Keratinocyte (primary cell): ENCODE data around the gene ADCY7. TPM values are rescaled to one million over a fixed set of nuclear protein-coding genes. Genes with fewer than 3 reads are reported as not detected.

Experiments
- DNase-seq: peaks from one replicate; pipeline ENCODE4 v3.0.0-alpha.2; 2011; ENCODE audit warnings: low read depth, missing footprints, low spot score
- FAIRE-seq: peaks from 2 replicates; lab custom pipeline; 2011; peaks lifted over from hg19 to GRCh38; lab: Jason Lieb, UNC
- H2AFZ ChIP-seq: 2 replicates; pipeline ENCODE4 v1.6.0; 2012; ENCODE audit warnings: low read length, control low read depth, inconsistent platforms; ENCODE audit not compliant: control insufficient read depth
- H3K27ac ChIP-seq: 2 replicates; pipeline ENCODE4 v1.5.1; 2011; ENCODE audit warnings: low read length; ENCODE audit not compliant: control insufficient read depth, insufficient read depth
- H3K27me3 ChIP-seq: 3 replicates; pipeline ENCODE4 v1.6.0; 2011; ENCODE audit warnings: low read length; ENCODE audit not compliant: control insufficient read depth, insufficient read depth; ENCODE audit errors: extremely low read depth
- H3K36me3 ChIP-seq, 2 experiments: 2 replicates in 1 of 2; 3 replicates in 1 of 2; pipeline ENCODE4 v1.5.1; 2011; ENCODE audit warnings: low read length in 2 of 2, mild to moderate bottlenecking in 1 of 2; ENCODE audit not compliant: control insufficient read depth in 2 of 2, insufficient read depth in 2 of 2; ENCODE audit errors: extremely low read depth in 1 of 2
- H3K4me1 ChIP-seq: 3 replicates; pipeline ENCODE4 v1.5.1; 2011; ENCODE audit warnings: low read length; ENCODE audit not compliant: control insufficient read depth, insufficient read depth; ENCODE audit errors: extremely low read depth
- H3K4me2 ChIP-seq: 3 replicates; pipeline ENCODE4 v1.6.0; 2011; ENCODE audit warnings: low read depth, low read length; ENCODE audit not compliant: control insufficient read depth, insufficient read depth; ENCODE audit errors: extremely low read depth
- H3K4me3 ChIP-seq, 3 experiments: fragments of 200-600 bp in 1 of 3; sonication (generic) in 1 of 3; 2 replicates in 2 of 3; 3 replicates in 1 of 3; pipeline ENCODE4 v1.5.1; 2011 to 2016; ENCODE audit warnings: low read length in 3 of 3, mild to moderate bottlenecking in 3 of 3, control low read depth in 2 of 3, inconsistent platforms in 1 of 3, low read depth in 1 of 3, mixed read lengths in 1 of 3, mixed run types in 1 of 3, moderate library complexity in 1 of 3; ENCODE audit not compliant: control insufficient read depth in 2 of 3, insufficient read depth in 2 of 3; ENCODE audit errors: extremely low read depth in 1 of 3
- H3K79me2 ChIP-seq: 2 replicates; pipeline ENCODE4 v1.6.0; 2012; ENCODE audit warnings: low read length; ENCODE audit not compliant: control insufficient read depth, insufficient read depth
- H3K9ac ChIP-seq: 3 replicates; pipeline ENCODE4 v1.6.0; 2011; ENCODE audit warnings: low read length; ENCODE audit not compliant: control insufficient read depth, insufficient read depth; ENCODE audit errors: extremely low read depth
- H3K9me1 ChIP-seq: 3 replicates; pipeline ENCODE4 v1.6.0; 2011; ENCODE audit warnings: low read length; ENCODE audit not compliant: control insufficient read depth, insufficient read depth; ENCODE audit errors: extremely low read depth
- H3K9me3 ChIP-seq: 2 replicates; pipeline ENCODE4 v1.5.1; 2012; ENCODE audit warnings: low read depth, low read length; ENCODE audit not compliant: control insufficient read depth
- H4K20me1 ChIP-seq: 3 replicates; pipeline ENCODE4 v1.6.0; 2011; ENCODE audit warnings: low read length; ENCODE audit not compliant: control insufficient read depth, insufficient read depth; ENCODE audit errors: extremely low read depth
- CTCF ChIP-seq, 3 experiments: IDR thresholded peaks in 1 of 3; conservative IDR thresholded peaks in 1 of 3; optimal IDR thresholded peaks in 1 of 3; 2 replicates in 2 of 3; 3 replicates in 1 of 3; pipeline versions ENCODE3 to v1.5.1; 2011; ENCODE audit warnings: low read length in 3 of 3, mild to moderate bottlenecking in 3 of 3, moderate library complexity in 2 of 3, control low read depth in 1 of 3, inconsistent platforms in 1 of 3; ENCODE audit not compliant: insufficient read depth in 2 of 3; ENCODE audit errors: extremely low read depth in 1 of 3
- EZH2 ChIP-seq: IDR thresholded peaks from one replicate; pipeline ENCODE4 v1.6.1; 2012; ENCODE audit warnings: inconsistent platforms, mild to moderate bottlenecking, low read length, moderate library complexity
- dilution Hi-C: fragments of 300-500 bp; cut with MboI; formaldehyde crosslinking; loops from one replicate; pipeline ENCODE4 v1.7.0; 2020; ENCODE audit warnings: low sequenced_read_pairs; ENCODE audit not compliant: extremely low pct_ligation_motif_present
- polyA plus RNA-seq, 5 experiments: library from polyadenylated mRNA; depleted of rRNA in 3 of 5; stranded (reverse) in 3 of 5; stranded (forward) in 1 of 5; unstranded in 1 of 5; fragments of >200 nt; gene quantifications; 1 replicate in 1 of 5; 2 replicates in 3 of 5; 3 replicates in 1 of 5; pipeline versions ENCODE4 v1.2.1 to v1.2.3, GENCODE V29; 2011 to 2012; ENCODE audit warnings: missing spikeins in 2 of 5, low read depth in 1 of 5, low replicate concordance in 1 of 5

Gene ADCY7
- polyA plus RNA-seq, 1 donor (not counting 4 experiments of a cell fraction or from before 2014, with no cell fraction given), result 5.1 TPM

GRCh38 chr16:50315346-50315997 lies 49.1 kb downstream of the ADCY7 start:
- Histone ChIP-seq H3K9ac (no peak overlapping the region), H3K9me1 (peaks cover 2% of the 10 kb centered on the region), H3K4me2 (no peak overlapping the region), H3K79me2 (no peaks in the 10 kb centered on the region), H3K4me3 (no peak overlapping the region), H3K4me1 (no peaks in the 10 kb centered on the region), H3K36me3 (peaks cover 32 to 35% of the 10 kb centered on the region in 2 experiments), H3K9me3 (no peaks in the 10 kb centered on the region), H3K27me3 (no peaks in the 10 kb centered on the region), H4K20me1 (no peaks in the 10 kb centered on the region), H2AFZ (no peak overlapping the region), H3K27ac (no peak overlapping the region)
- DNase-seq, result no peak
- FAIRE-seq, result no peak
- no peak for TF ChIP-seq CTCF (optimal IDR thresholded peaks at IDR 0.05 in 1 of 3, IDR thresholded peaks at IDR 0.05 in 1 of 3, conservative IDR thresholded peaks at IDR 0.05 in 1 of 3; ENCODE audit: extremely low read depth in 1 of 3, insufficient read depth in 2 of 3, low read length in 3 of 3)
- no peak for TF ChIP-seq EZH2
- dilution Hi-C loops, result no loop called here

- no peak overlapping the region for H3K4me2 ChIP-seq
- H4K20me1 ChIP-seq, result no peaks in the 10 kb centered on the region
- peaks cover 35 to 36% of the 10 kb centered on the region in 2 experiments for H3K36me3 ChIP-seq
- peaks cover 2% of the 10 kb centered on the region for H3K9me1 ChIP-seq
- no peak overlapping the region for H2AFZ ChIP-seq
- dilution Hi-C loops, result no loop called here
- H3K9me3 ChIP-seq, result no peaks in the 10 kb centered on the region
- no peak overlapping the region for H3K4me3 ChIP-seq
- no peaks in the 10 kb centered on the region for H3K79me2 ChIP-seq
- no peak overlapping the region for H3K9ac ChIP-seq
- FAIRE-seq (no peak), DNase-seq (no peak)
- H3K4me1 ChIP-seq, result no peaks in the 10 kb centered on the region
- H3K27me3 ChIP-seq, result no peaks in the 10 kb centered on the region
- no peak overlapping the region for H3K27ac ChIP-seq
- TF ChIP-seq EZH2 (no peak), CTCF (optimal IDR thresholded peaks at IDR 0.05 in 1 of 3, IDR thresholded peaks at IDR 0.05 in 1 of 3, conservative IDR thresholded peaks at IDR 0.05 in 1 of 3; ENCODE audit: extremely low read depth in 1 of 3, insufficient read depth in 2 of 3, low read length in 3 of 3) (no peak)
These were observed 49.9 kb downstream of the ADCY7 start for GRCh38 chr16:50316102-50316847.
